ENCODE measurements around the gene C9orf72.

GRCh38 chr9:27535701-27536118, 37.6 kb downstream of the C9orf72 start:
- TF ChIP-seq CTCF (conservative IDR thresholded peaks at IDR 0.05; ENCODE audit: low read depth, low read length) (no peak), EZH2 (IDR thresholded peaks at IDR 0.05; ENCODE audit: borderline replicate concordance, low read depth, low read length, poor library complexity, severe bottlenecking) (no peak)

Data from A673 (cell line).